GM19438 (cell line): ENCODE results near the gene SRD5A3.
A peak's percentile ranks its signal among the peaks of the same experiment; 100 is the strongest.

Source experiments
- ATAC-seq: cut with Tn5 transposase; IDR thresholded peaks from one replicate; pipeline ENCODE4 v1.9.1; 2021; ENCODE audit warnings: low read depth; ENCODE audit not compliant: unreplicated experiment

SRD5A3 gene

DNA sequence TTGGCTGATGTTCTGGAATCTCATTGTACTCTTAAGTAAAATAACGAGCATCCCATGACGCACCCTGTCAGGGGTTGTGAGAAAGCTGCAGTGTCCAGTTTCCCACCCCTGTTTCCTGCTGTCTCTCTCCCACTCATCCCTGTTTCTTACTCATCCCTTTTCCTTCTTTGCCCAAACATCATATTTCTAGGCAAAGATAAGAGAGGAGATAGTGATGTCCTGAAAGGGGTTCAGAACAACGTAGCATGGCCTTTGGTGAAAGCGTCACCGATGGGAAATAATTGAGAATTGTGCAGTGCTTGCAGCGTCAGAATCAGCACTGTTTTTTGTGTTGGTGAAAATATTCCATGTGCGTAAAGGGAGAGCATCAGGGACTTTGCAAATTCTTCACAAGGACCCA is 26.2 kb downstream of the SRD5A3 start:
- ATAC-seq = no peak

DNA sequence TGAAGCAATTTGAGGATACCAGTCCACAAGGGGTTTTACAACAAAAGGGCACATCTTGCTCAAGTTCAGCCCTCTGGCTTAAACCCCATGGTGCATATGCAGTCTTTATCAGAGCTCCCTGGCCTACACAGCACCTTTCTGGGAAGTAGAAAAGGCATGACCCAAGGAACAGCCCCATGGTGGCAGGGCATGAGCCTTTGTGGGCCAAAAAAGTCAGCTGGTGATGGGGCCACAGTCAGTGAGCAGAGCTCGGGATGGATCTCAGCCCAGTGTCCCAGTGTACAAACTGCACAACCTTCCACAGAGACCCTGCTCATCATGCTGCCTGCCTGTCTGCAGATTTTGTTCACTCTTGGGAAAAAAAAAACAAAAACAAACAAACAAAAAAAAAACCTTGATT is 27.4 kb downstream of the SRD5A3 start:
- no peak for ATAC-seq

DNA sequence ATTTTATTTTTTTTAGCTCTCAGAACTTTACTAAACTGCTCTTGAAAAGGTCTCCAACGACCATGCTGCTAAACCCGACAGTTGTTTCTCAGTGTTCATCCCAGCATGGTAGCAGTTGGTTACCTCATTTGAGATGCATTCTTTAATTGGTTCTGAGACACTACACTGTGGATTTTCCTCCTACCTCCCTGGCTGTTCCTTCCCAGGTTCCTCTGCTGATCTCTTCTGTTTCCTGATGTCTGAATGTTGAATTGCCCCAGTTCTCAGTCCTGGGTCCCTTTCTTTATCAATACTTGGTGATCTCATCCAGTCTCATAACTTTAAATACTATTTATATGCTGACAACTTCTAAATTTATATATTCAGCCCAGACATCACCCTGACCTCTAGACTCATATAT is 30.7 kb downstream of the SRD5A3 start:
- no peak for ATAC-seq

DNA sequence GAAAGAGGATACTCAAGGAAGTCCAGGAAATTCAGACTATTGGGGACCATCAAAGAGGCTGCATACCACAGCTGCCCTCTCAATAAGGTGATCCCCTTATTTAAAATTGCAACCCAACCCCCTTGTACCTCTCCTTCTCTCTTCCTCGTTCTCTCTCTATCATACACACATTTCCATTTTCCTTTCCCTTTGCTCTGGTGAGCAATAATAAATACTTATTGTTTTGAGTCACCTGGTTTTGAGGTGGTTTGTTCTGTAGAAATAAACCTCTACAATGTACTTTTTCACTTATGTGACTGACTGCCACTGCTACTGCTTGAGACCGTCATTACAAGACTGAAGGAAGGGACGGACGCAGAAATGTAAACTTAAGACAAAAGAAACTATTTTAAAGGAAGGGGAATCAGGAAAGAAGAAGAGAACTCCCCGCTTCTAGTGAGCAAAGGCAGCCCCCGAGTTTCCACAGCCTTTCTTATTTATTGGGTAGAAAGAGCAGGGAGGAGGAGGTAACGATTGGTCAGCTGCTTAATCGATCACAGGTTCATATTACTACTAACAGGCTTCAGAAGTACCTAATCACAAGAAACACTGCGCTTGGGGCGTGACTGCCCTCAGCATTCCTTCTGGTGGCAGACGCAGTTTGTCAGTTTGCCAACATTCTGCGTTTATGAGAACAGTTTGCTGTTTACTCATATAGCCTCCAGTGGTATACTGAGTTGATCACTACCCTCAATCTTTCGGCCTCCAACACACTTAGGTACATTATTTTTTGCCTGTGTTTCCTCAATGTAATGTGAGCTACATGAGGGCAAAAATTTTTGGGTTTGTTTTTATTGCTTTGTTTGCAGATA is 32.8 kb downstream of the SRD5A3 start:
- ATAC-seq = no peak

DNA sequence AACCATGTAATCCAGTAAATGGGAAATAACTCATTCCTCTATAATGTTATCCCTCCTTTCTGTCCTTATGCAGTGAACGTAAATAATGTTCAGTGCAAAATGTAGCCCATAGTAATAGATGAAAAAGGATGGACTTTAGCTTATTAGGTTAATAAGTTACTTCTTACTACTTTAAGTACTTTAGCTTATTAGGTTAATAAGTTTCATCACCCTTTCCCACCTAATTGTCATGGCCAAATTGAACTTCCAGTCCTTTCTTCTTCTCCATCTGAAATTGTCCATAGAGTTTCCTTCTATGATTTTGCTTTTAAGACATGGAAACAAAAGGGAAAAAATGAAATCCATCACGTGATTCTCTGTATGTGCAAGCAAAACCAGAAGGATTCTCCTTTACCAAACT is 34.5 kb downstream of the SRD5A3 start:
- no peak for ATAC-seq

DNA sequence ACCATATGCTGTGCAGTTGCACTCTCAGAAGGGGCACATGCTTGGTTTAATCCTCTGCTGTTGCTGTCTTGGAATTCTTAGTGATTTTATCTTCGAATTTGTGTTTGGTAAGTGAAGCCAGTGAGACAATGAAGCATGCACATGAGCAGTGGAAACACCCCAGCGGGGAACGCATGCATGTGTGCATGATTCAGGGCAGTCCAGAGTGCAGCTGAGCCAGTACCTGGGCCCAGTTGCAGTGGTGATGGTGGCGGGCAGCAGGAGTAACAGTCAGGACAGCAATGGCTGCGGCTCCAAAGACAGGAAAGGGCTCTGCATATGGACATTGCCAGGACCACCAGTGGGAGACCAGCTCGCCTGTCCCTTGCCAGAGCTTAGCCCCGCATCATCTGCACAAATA is 35.5 kb downstream of the SRD5A3 start:
- no peak for ATAC-seq

DNA sequence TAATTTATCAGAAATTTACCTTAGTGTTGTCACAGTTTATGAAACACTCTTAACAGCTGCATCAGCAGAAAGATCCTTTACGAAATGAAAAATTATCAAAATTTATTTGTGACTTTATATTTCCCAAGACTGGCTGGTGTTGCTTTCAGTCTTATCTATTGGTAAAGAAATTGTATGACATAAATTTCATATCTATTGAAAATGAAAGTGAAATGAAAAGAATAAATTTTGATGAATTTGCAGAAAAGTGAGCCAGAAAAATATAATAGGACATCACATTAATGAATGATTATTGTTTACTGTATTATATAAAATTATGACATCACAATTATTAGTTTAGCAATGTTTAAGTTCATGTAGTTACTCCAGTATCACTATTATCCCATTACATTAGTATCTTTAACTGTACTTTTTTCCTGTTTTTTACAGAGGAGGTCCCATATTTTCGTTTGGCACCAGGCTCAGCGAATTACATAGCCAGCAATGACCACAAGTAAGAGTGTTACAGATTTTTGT is 36.5 kb downstream of the SRD5A3 start:
- ATAC-seq = no peak

DNA sequence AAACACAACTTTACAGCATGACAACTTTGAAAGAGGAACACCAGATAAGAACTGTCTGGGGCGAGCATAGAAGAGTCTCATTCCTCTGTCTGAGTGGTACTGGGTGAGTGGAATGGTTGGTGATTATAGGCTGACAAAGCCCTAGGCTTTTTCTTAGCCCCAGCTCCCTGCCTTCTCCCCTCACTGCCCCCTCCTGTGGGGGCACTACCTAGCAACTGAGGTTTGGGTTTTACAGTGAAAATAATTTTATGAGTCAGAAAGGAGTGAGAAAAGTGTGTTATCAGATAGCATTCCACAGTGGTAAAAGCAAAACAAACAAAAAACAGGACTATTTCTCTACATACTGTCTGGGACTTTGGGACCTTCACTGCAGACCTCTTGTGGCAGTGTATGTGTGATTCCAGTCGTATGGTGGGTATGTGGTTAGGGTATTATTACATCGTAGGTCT is 39.2 kb downstream of the SRD5A3 start:
- ATAC-seq = no peak

DNA sequence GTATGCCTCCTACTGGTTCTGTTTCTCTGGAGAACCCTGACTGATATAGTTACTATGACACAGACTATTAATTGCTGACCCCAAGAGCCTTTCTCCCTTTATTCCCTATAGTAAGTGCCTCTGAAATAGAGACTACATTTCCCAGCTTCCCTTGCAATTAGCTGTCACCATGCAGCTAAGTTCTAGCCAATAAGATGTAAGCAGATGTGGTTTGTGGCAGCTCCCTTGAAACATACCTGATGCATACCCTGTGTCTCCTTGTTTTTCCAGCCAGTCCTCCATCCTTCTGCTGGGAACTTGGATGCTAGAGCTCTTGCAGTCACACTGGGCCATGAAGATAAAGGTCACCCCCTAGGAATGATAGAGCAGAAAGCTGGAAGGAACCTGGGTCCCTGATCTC is 40.0 kb downstream of the SRD5A3 start:
- ATAC-seq = peak; percentile 88

DNA sequence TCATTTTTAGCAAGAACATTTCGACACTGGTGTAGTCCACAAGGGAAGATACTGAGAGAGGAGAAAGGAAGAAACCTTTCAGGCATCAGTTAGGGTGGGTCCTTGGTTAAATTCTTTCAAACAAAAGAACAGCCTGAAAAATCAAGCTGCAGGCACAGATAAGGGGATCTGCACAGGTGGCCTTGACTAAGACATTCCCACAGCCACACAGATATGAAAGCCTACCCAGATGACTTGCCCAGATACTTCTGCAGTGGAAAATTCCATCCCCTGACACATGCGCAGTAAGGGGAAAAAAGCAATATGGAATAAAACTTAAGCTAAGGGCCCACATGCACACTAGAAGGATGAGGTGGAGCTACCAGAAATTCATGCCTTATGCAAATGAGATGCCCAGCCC is 40.8 kb downstream of the SRD5A3 start:
- ATAC-seq = no peak

DNA sequence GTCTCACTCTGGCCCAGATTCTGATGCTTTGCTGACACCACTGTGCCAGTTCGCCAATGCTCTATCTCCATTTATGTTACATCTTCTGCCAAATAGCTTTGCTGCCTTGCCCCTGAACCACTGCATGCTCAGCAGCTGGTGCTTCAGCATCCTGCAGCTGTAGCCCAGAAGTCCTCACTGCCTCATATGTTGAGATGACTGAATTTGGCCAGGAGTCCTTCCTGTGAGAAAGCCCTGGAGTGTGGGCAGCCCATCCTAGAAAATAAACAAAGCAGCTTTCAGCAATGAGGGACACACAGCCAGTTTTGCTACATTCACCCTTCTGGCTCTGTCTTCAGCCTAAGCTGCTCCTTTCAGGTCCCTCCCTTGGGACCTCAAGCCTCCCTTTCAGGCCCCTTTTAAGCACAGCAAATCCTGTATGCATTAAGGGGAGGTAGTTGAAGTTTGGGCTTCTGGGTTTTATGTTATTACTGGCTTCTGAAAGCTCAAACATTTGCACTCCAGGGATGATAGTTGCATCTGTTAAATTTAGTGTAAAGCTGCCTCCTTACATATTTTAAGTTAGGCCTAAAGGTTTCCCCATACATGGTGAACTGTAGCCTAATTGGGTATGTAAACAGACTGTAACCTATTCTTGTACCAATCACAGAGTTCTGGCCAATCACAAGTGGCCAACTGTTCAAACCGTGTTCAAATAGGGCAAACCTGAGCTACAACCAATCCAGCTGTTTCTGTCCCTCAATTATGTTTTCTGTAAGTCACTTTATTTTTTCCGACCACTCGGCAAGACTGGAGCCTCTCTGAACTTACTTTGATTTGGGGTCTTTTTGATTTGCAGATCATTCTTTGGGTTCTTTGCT is 47.6 kb downstream of the SRD5A3 start:
- ATAC-seq = no peak

DNA sequence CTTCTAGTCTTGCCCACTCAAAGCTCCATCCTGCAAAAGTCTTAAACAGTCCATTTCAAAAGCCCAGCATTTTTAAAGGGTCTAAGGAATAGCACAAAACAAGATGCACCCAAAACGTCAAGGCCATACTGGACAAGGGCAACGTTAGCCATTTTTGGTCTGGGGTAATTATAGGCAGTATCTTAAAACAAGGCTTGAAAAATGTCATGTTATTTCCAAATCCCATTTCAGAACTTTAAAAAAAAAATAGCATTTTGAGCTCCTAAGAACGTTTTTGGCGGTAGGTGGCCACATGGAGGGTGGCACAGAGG is 49.1 kb downstream of the SRD5A3 start:
- peak; percentile 0 for ATAC-seq

DNA sequence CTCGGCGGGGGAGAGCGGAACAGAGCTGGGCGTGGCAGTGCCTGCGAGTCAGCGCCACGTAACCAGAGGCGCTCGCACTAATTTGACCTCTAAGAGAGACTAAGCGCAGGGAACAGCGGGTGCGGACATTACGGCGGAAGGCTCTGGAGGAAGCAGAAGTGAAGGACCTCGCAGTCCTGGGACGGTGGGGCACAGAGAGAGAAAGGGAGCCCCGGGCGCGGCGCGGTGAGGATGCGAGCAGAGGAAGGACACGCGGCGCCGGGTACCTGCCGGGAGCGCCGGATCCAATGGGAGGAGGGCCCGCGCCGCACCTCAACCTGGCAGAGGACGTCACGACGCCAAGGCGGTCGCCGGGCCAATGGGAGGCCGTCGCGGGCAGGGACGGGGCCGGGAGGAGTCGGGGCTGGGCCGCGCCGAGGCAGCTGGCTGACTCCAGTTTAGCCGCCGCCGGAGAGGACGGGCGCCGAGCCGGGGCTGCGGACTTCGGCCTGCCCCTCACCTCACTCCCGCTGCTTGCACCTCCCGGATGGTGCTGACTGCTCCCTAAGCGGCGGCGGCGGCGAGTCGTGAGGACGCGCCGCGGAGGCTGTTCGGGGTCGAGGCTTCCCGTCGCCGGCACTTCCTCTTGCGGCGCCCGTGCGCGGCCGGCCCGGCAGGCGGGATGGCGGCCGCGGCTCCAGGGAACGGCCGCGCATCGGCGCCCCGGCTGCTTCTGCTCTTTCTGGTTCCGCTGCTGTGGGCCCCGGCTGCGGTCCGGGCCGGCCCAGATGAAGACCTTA is 49.7 kb downstream of the SRD5A3 start, which contains the start of gene TMEM165:
Gene TMEM165, plus strand, starts transcription at position 429 of the 779 bp plus-strand sequence. Its CDS starts 233 bp downstream, at position 662.
- ATAC-seq = peak; percentile 91

DNA sequence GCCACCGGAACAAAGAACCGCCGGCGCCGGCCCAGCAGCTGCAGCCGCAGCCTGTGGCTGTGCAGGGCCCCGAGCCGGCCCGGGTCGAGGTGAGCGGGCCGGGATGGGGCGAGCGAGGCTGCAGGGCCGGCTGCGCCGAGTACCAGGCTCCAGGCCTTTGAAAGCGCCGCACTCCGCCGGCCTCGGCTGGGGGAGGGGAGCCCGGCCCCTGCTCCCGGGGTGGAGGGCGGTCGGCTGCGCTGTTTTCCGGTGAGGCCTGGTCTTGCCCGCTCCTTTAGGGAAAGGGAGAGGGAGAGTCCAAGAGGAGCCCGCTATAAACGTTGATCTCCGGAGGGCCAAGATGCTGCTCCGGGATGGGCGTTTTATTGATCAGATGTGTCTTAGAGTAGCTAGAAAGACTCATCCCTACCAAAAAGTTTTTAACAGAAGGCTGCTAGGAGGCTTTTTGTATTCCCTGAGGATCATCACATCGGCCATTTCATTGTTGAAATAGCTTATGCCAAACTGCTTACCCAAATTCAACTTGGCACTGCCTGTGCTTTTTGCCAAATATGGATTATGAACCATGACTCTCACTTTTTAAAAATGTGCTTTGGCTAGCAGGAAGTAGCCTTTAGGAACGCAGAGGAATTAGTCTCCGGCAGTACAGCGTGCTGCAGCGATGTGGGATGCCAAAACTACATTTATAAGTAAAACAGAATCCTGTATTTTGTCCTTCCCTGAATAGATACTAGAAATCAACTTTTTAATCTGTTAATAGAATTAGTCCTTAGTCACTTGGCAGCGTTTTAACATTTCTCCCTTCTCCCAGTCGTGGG is 50.5 kb downstream of the SRD5A3 start:
- peak; percentile 19 for ATAC-seq

DNA sequence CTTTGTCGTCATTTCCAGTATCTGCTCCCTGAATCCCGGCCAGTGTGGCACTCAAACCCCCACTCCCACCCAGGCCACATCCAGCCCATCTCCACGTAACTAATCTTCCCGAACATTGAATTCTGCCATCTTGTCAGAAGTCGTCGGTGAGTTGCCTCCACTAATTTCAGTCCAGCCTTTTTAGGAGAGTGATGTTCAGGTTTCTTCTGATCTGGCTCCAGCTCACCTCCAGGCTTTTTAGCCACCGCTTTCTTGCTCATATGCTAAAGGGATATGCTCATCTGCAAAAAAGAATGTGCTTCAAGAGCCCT is 51.0 kb downstream of the SRD5A3 start:
- no peak for ATAC-seq

DNA sequence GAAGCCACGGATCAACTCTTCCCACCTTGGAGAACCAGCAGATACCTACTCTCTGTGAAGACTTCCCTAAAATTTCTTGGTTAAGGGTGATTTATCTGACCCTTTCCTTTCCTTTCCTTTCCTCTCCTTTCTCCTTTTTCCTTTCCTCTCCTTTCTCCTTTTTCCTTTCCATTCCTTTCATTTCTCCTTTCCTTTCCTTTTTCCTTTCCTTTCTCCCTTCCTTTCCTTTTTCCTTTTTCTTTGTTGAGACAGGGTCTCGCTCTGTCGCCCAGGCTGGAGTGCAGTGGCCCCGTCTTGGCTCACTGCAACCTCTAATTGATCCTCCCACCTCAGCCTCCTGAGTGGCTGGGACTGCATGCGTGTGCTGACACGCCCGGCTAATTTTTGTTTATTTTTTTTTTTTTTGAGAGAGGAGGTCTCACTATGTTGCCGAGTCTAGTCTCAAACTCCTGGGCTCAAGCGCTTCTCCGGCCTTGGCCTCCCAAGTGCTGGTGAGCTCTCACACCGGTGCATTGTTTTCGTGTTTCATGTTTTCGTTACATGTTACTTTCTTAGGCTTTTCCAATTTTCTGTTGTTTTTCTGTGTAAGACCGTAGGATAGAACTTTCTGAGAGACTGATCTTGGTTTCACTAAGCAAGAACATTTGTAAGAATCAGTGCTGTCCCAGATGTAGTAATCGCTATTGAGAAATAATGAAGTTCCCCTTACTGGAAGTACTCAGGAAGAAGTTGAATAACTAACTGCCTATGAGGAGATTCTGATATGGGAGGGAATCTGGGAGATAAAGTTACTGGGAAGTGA is 51.7 kb downstream of the SRD5A3 start:
- ATAC-seq = no peak

DNA sequence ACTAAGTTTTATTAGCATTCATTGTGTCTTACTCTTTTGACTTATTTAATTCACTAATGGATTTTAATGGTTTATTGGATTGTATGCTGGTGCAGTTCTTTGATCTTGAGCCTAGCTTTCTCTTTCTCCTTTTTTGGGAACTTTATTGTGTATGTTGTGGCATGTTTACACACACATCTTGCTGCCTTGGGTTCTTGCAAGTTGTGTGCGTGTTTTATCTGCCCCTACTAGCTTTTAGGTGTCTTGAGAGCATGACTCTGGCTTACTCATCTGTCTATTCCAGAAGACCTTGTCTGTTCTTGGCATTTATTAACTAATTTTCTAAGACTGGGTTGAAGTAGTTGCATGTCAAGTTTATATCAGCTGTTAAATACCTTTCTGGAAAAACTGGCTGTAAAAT is 52.4 kb downstream of the SRD5A3 start:
- no peak for ATAC-seq

DNA sequence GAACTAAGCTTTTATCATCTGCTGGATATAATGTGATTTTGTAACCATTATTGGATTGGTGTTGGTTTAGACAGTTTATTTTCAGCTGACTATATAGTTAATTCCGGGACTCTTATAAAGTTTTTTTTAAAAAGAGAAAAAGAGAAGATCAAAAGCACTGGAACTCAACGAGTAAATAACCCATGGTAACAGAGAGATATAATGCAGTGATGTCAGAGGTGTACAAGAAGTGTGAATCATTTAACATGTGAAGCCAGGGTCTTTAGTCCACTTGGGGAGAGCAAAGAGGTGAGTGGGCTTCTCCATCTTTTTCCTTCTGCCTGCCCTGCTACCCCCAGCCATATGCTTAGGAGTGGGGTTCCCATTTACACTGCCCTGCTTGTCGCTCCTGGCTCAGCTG is 52.9 kb downstream of the SRD5A3 start:
- no peak for ATAC-seq

DNA sequence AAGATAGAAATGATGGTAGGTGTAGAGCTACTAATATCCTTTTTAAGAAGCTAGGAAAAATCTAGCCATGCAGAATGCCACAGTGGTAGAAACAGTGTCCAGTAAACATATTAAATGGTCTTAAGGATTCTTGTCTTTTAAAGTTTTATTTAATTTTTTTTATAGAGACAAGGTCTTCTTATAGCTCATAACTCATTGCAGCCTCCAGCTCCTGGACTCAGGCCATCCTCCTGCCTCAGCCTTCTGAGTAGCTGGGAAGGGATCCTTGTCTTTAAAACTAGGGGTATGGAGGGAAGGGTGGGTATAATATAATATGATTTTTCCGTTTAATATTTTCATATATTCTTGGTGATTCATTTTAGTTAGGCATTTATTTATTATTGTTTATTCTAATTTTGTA is 53.5 kb downstream of the SRD5A3 start:
- no peak for ATAC-seq
